Right cardiac atrium (tissue), 5 donors: Measurements from ENCODE around the gene MEAK7. TPM values are rescaled to one million over a fixed set of nuclear protein-coding genes. Genes with fewer than 3 reads are reported as not detected.
"Not testable (repeated sequence)": the region's sequence is repeated elsewhere in the genome, so short reads cannot be mapped to it uniquely, and the experiment has no call there.

ENCODE experiments used
- ATAC-seq, 2 donors: fragments of 200-7000 bp; cut with Tn5 transposase; one replicate each; pipeline versions ENCODE4 v1.8.0 to v1.9.1; 2020; ENCODE audit warnings: moderate library complexity in 2 of 2, mild to moderate bottlenecking in 1 of 2
- DNase-seq, 3 donors: peaks; one replicate each; pipeline ENCODE4 v3.0.0-alpha.2; 2020
- H3K27ac ChIP-seq: one replicate; pipeline ENCODE4 v1.5.1; 2013; ENCODE audit warnings: mild to moderate bottlenecking, low read length, control low read depth, moderate library complexity
- H3K27me3 ChIP-seq: one replicate; pipeline ENCODE4 v1.6.1; 2013; ENCODE audit not compliant: control insufficient read depth, insufficient read depth
- H3K4me1 ChIP-seq: one replicate; pipeline ENCODE4 v1.6.1; 2013; ENCODE audit warnings: low read length; ENCODE audit not compliant: control insufficient read depth, insufficient read depth
- H3K4me3 ChIP-seq: one replicate; pipeline ENCODE4 v1.5.1; 2013; ENCODE audit warnings: low read length, control low read depth
- H3K9me3 ChIP-seq: one replicate; pipeline ENCODE4 v1.6.1; 2013; ENCODE audit warnings: low read length; ENCODE audit not compliant: control insufficient read depth
- WGBS: extraction: QIAGEN DNeasy Blood & Tissue Kit; methylation state at CpG from one replicate; pipeline ENCODE4 v1.1.7; 2013; 5-methylcytosine and 5-hydroxymethylcytosine counted together
- intact Hi-C, 4 donors: fragments of 100-400 bp; cut with DNase I; formaldehyde crosslinking; loops; one replicate each; pipeline versions ENCODE4 v1.11.0 to v1.14.0; 2022 to 2023
- polyA plus RNA-seq: library from polyadenylated mRNA; stranded (reverse); fragments of 200-250 nt; gene quantifications from one replicate; pipeline ENCODE4 v1.2.3, GENCODE V29; 2013
- total RNA-seq, 4 donors: library from RNA; stranded (reverse); fragmentation: NEBNext Ultra II Directional; extraction: Animal tissue kit (Norgen Biotek cat#: 25700); gene quantifications; one replicate each; pipeline ENCODE4 v1.2.1, GENCODE V29; 2021
- donor health status: healthy with polysubstance abuse.
- donor health status: DM: no; HTN: yes; CAD: no.
- donor health status: DM: no; HTN: no; CAD: no.
- donor health status: DM: no; HTN: yes; CAD: no; lungs with severe emphysema.
- donor health status: DM: yes; HTN: yes; CAD: no.

Gene MEAK7
- total and polyA plus RNA-seq, 5 donors, result 2.9 to 7.6 (median 6.0) TPM

DNA sequence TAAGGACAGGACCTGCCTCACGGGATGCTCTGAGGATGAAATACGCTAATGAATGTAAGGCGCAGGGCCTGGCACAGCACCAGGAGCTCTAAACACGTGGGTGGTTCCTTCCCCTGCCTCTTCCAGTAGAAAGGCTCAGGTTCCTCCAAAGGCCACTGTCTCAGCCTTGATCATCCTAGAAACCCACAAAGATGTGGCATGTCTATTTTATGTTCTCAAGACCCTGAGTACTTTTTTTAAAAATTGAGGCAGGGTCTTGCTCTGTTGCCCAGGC is 17.0 kb upstream of the MEAK7 start:
- DNase-seq, result no peak

GRCh38 chr16:84520725-84521496 is 16.5 kb upstream of the MEAK7 start:
- no peak for DNase-seq
- Histone ChIP-seq H3K9me3 (no peaks in the 10 kb centered on the region), H3K4me1 (no peaks in the 10 kb centered on the region), H3K27me3 (no peaks in the 10 kb centered on the region), H3K4me3 (no peak overlapping the region), H3K27ac (no peak overlapping the region)
- 77% methylated on average over 17 of the region's 17 CpGs for WGBS
- no peak for ATAC-seq
- intact Hi-C loops, result no loop called here

More for the DNA sequence above, 17.0 kb upstream of the MEAK7 start:
- Histone ChIP-seq H3K4me3 (no peak overlapping the region), H3K27me3 (no peaks in the 10 kb centered on the region), H3K4me1 (no peaks in the 10 kb centered on the region), H3K9me3 (no peaks in the 10 kb centered on the region), H3K27ac (no peak overlapping the region)
- no peak for ATAC-seq
- intact Hi-C loops, result no loop called here
- 70% methylated on average over 4 of the region's 4 CpGs for WGBS

DNA sequence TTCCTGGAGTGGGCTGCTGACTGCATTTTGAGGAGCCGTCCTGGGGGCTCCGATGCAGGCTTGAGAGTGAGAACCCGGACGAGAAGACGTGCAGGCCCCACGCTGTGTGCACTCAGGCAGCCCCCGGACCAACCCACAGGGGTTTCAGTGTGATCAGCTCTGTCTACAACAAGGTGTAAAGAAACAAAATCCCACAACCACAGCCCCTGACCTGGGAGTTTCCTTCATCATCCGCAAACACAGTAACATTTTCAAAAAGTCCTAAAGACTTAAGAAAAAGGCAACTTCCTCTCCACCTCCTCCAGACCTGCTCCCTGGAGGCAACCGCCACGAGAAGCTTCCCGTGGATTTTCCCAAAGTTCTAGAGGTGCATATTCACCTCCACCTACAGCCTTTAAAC is 15.4 kb upstream of the MEAK7 start:
- Histone ChIP-seq H3K27ac (no peak overlapping the region), H3K4me3 (no peak overlapping the region), H3K27me3 (no peaks in the 10 kb centered on the region), H3K4me1 (no peaks in the 10 kb centered on the region), H3K9me3 (no peaks in the 10 kb centered on the region)
- intact Hi-C loops, result loop anchor here in 1 of 4 donors (10.0 kb wide), 1 partner anchor 205 kb away; no protein-coding TSS in a partner anchor
- DNase-seq (no peak), ATAC-seq (no peak)
- 72% methylated on average over 11 of the region's 11 CpGs for WGBS

DNA sequence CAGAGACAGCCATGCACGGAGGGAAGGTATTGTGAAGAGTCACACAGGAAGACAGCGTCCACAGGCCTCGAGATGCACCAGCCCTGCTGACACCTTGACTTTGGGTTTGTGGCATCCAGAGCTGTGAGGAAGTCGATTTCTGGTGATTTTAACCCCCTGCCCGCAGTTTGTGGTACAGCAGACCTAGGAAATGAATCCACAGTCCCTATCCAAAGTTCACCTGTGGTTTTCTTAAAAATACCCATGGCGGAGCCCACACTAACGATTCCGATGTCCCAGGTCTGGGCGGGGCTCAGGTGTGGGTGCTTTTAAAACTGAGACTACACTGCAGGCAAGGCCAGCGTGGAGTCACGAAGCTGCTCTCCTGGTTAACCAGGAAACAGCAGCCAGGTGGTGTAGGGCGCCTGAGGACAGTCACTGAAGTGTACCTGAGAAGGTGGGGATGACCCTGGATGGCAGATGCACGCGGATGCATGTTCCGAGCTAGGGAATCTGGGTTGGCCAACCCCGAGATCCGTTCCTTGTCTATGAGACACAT is 14.4 kb upstream of the MEAK7 start:
- ATAC-seq, result no peak
- intact Hi-C loops, result loop anchor here in 1 of 4 donors (10.0 kb wide), 1 partner anchor 206 kb away; no protein-coding TSS in a partner anchor
- 93% methylated on average over 17 of the region's 17 CpGs for WGBS

DNA sequence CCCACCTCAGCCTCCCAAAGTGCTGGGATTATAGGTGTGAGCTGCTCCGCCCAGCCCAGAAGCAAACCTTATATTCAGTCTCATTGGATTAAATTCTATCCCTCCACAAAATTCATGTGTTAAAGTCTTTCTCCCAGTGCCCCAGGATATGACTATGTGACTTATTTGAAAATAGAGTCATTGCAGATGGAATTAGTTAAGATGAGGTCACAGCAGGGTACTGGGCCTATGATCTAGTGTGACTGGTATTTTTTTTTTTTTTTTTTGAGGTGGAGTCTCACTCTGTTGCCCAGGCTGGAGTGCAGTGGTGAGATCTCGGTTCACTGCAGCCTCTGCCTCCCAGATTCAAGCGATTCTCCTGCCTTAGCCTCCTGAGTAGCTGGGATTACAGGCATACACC is 13.8 kb upstream of the MEAK7 start:
- not testable (repeated sequence) for ATAC-seq, H3K9me3 ChIP-seq, H3K27me3 ChIP-seq, H3K4me1 ChIP-seq, H3K27ac ChIP-seq, DNase-seq, H3K4me3 ChIP-seq
- intact Hi-C loops, result loop anchor here in 1 of 4 donors (10.0 kb wide), 1 partner anchor 207 kb away; no protein-coding TSS in a partner anchor
- WGBS, result 92% methylated on average over 3 of the region's 3 CpGs

More for the DNA sequence above, 14.4 kb upstream of the MEAK7 start:
- H3K9me3 ChIP-seq, result no peaks in the 10 kb centered on the region
- H3K27me3 ChIP-seq, result no peaks in the 10 kb centered on the region
- no peak for DNase-seq
- H3K27ac ChIP-seq, result no peak overlapping the region
- H3K4me1 ChIP-seq, result no peaks in the 10 kb centered on the region
- H3K4me3 ChIP-seq, result no peak overlapping the region

DNA sequence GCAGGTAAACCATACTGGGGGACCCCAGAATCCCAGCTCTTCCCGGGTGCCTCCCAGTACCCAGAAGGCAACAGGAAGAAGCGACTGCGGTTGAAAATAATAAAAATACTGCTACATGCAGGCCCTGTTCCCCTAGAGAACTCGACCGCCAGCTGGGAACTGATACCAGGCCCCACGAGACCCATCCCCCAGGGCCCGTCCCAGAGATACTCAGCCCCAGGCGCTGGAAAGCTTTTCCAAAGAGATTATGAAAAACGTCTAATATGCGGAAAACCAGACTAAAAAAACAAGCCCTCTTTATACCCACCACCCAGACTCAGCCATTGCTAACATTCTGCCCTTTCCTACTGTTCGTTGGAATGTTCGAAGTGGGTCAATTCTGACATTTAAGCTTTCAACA is 12.9 kb upstream of the MEAK7 start:
- intact Hi-C loops, result loop anchor here in 1 of 4 donors (10.0 kb wide), 1 partner anchor 207 kb away; no protein-coding TSS in a partner anchor
- no peak overlapping the region for H3K4me3 ChIP-seq
- DNase-seq (no peak), ATAC-seq (no peak)
- no peaks in the 10 kb centered on the region for H3K9me3 ChIP-seq
- no peak overlapping the region for H3K27ac ChIP-seq
- no peaks in the 10 kb centered on the region for H3K4me1 ChIP-seq
- 67% methylated on average over 12 of the region's 12 CpGs for WGBS
- no peaks in the 10 kb centered on the region for H3K27me3 ChIP-seq

DNA sequence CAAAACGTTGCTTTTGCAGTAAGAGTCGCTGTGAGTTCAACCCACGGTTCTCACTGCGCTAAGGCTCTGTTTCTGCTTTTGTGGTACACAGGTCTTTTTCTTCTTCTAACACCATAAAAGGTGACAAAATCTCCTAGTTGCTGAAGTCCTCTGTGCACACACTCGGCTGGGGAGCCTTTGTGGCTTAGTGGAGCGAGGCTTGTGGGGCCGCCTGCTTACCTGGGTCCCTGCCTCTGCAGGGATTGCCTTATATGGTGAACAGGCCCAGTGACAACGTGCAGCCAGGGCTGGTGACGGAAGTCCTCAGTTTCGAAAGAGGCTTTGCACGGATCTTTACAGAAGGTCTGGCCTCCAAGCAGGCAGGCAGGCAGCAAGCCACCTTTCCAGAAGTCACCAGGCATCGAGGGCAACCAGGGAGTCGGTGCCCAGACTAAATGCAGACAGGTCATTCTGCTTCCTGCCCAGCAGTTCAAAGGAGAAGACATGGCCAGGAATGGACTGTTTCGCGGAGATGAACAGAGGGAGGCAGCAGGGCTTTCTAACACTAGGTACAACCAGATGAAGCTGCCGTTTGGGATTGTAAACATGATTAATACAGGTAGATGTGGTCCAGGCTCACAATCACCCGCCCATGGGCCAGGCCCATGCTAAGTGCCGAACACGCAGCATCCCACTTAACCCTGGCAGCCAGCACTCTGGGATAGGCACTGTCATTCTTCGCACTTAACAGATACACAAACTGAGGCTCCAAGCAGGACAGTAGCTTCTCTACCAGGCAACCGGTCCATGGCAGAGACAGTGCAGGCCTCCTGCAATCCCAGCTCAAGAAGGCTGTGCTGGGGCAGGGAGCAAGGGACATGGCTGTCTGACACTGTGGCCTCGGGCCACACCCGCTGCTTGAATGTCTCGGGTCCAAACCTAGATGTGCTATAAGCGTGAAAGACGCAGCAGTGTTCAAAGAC is 10.7 kb upstream of the MEAK7 start:
- intact Hi-C loops, result loop anchor here in 3 of 4 donors (5.0 to 10.0 kb wide), 3 partner anchors 107 to 212 kb away; no protein-coding TSS in a partner anchor
- 79% methylated on average over 26 of the region's 26 CpGs for WGBS
- Histone ChIP-seq H3K27me3 (no peaks in the 10 kb centered on the region), H3K4me1 (no peaks in the 10 kb centered on the region), H3K4me3 (no peak overlapping the region), H3K9me3 (no peaks in the 10 kb centered on the region), H3K27ac (no peak overlapping the region)
- no peak for ATAC-seq
- peak in 1 of 3 donors; percentile 66 for DNase-seq

- no peaks in the 10 kb centered on the region for H3K4me1 ChIP-seq
- H3K27me3 ChIP-seq, result no peaks in the 10 kb centered on the region
- no peaks in the 10 kb centered on the region for H3K9me3 ChIP-seq
- intact Hi-C loops, result loop anchor here in 3 of 4 donors (5.0 to 10.0 kb wide), 3 partner anchors 108 to 213 kb away; no protein-coding TSS in a partner anchor
- H3K4me3 ChIP-seq, result no peak overlapping the region
- no peak for ATAC-seq
- DNase-seq, result no peak
- WGBS, result 73% methylated on average over 14 of the region's 14 CpGs
- H3K27ac ChIP-seq, result no peak overlapping the region
Observed at GRCh38 chr16:84514295-84514873, 9.9 kb upstream of the MEAK7 start.

GRCh38 chr16:84513666-84514065 is 9.2 kb upstream of the MEAK7 start:
- DNase-seq (no peak), ATAC-seq (no peak)
- 81% methylated on average over 11 of the region's 11 CpGs for WGBS
- H3K4me3 ChIP-seq, result no peak overlapping the region
- H3K27ac ChIP-seq, result no peak overlapping the region
- intact Hi-C loops, result loop anchor here in 3 of 4 donors (5.0 to 10.0 kb wide), 3 partner anchors 109 to 214 kb away; no protein-coding TSS in a partner anchor
- H3K27me3 ChIP-seq, result no peaks in the 10 kb centered on the region
- no peaks in the 10 kb centered on the region for H3K9me3 ChIP-seq
- H3K4me1 ChIP-seq, result no peaks in the 10 kb centered on the region

DNA sequence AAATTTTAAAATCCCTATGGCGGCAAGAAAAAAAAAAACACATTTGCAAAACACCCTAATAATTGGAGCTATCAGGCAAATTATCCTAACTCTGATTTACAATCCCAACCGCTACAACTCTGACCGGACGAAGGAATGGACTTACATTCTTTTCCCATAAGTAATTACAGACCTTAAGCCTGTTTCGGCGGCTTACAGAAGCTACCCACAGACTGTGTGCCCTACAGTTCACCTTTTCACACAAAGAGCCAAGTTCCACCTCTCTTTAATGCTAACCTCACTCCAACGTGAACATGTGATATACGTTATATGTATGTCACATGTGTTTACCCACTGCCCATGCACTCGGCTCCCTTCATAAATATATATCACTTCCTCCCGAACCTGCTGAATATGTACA is 8.7 kb upstream of the MEAK7 start:
- Histone ChIP-seq H3K4me3 (no peak overlapping the region), H3K9me3 (no peaks in the 10 kb centered on the region), H3K27me3 (no peaks in the 10 kb centered on the region), H3K27ac (no peak overlapping the region), H3K4me1 (no peaks in the 10 kb centered on the region)
- ATAC-seq, result no peak
- 91% methylated on average over 10 of the region's 10 CpGs for WGBS
- DNase-seq, result no peak
- intact Hi-C loops, result loop anchor here in 3 of 4 donors (5.0 to 10.0 kb wide), 3 partner anchors 109 to 214 kb away; no protein-coding TSS in a partner anchor
